GM13977 (cell line): ENCODE data around the gene ADAD2.

Source experiments
- DNase-seq: peaks from one replicate; pipeline ENCODE4 v3.0.0; 2012; ENCODE audit warnings: low spot score
- CTCF ChIP-seq: IDR thresholded peaks from 2 replicates; pipeline ENCODE4 v1.5.1; 2012; ENCODE audit warnings: mild to moderate bottlenecking, control low read depth; ENCODE audit not compliant: insufficient read depth; ENCODE audit errors: extremely low read depth, missing control alignments
- in situ Hi-C: fragments of 300-500 bp; cut with MboI; formaldehyde crosslinking; loops from one replicate; pipeline ENCODE4 v1.12.0; 2022; ENCODE audit warnings: low sequenced_read_pairs, low pct_unique_long_range_greater_than_20kb, mixed read lengths, inconsistent platforms; ENCODE audit not compliant: unreplicated experiment

ADAD2 gene

GRCh38 chr16:84232060-84232459 lies 41.1 kb downstream of the ADAD2 start:
- no peak for TF ChIP-seq CTCF
- DNase-seq, result no peak
- in situ Hi-C loops, result no loop called here

- no peak for DNase-seq
- in situ Hi-C loops, result no loop called here
- TF ChIP-seq CTCF, result no peak
Observed at GRCh38 chr16:84232969-84233368, 42.0 kb downstream of the ADAD2 start.

- in situ Hi-C loops, result no loop called here
- no peak for DNase-seq
- TF ChIP-seq CTCF, result no peak
Observed at GRCh38 chr16:84233748-84234147, 42.8 kb downstream of the ADAD2 start.

GRCh38 chr16:84234321-84235241 lies 43.6 kb downstream of the ADAD2 start:
- no peak for DNase-seq
- in situ Hi-C loops, result no loop called here
- no peak for TF ChIP-seq CTCF

- DNase-seq, result no peak
- TF ChIP-seq CTCF, result no peak
- in situ Hi-C loops, result no loop called here
Observed at GRCh38 chr16:84236671-84237070, 45.7 kb downstream of the ADAD2 start.

- in situ Hi-C loops, result no loop called here
- no peak for TF ChIP-seq CTCF
- DNase-seq, result no peak
Observed at GRCh38 chr16:84237994-84238750, 47.2 kb downstream of the ADAD2 start.
